Breast epithelium (tissue), 4 donors: ENCODE data around the gene THBS4. TPM values are rescaled to one million over a fixed set of nuclear protein-coding genes. Genes with fewer than 3 reads are reported as not detected.

Source experiments
- DNase-seq, 2 donors: peaks; one replicate each; pipeline ENCODE4 v3.0.0-alpha.2; 2019; ENCODE audit warnings: low spot score in 2 of 2
- H3K27ac ChIP-seq, 2 donors: fragments of 200-600 bp; sonication (generic) in 1 of 2; one replicate each; pipeline ENCODE4 v1.5.1; 2016 to 2019; ENCODE audit warnings: mild to moderate bottlenecking in 1 of 2
- H3K27me3 ChIP-seq, 2 donors: fragments of 200-600 bp; sonication (generic) in 1 of 2; one replicate each; pipeline versions ENCODE4 v1.5.1 to v1.6.0; 2017 to 2019; ENCODE audit warnings: control low read depth in 1 of 2, mild to moderate bottlenecking in 1 of 2
- H3K36me3 ChIP-seq: fragments of 200-600 bp; one replicate; pipeline ENCODE4 v1.5.1; 2019
- H3K4me1 ChIP-seq, 2 donors: fragments of 200-600 bp; sonication (generic); one replicate each; pipeline ENCODE4 v1.5.1; 2016 to 2019; ENCODE audit warnings: control low read depth in 1 of 2
- H3K4me3 ChIP-seq, 3 donors: fragments of 200-600 bp; sonication (generic); 1 replicate in 2 of 3; 2 replicates in 1 of 3; pipeline ENCODE4 v1.5.1; 2016 to 2019; ENCODE audit warnings: mild to moderate bottlenecking in 3 of 3, moderate library complexity in 2 of 3
- H3K9me3 ChIP-seq, 2 donors: fragments of 200-600 bp; sonication (generic) in 1 of 2; one replicate each; pipeline ENCODE4 v1.5.1; 2016 to 2019; ENCODE audit warnings: control low read depth in 1 of 2
- CTCF ChIP-seq, 3 donors: fragments of 450-650 bp; IDR thresholded peaks; one replicate each; pipeline ENCODE4 v1.5.1; 2016 to 2017; ENCODE audit warnings: antibody characterized with exemption in 3 of 3, mild to moderate bottlenecking in 3 of 3, moderate library complexity in 3 of 3
- POLR2A ChIP-seq: fragments of 450-650 bp; IDR thresholded peaks from one replicate; pipeline ENCODE4 v1.6.1; 2016; ENCODE audit warnings: antibody characterized with exemption, mild to moderate bottlenecking, moderate library complexity
- POLR2AphosphoS5 ChIP-seq, 3 donors: sonication (generic); formaldehyde crosslinking; IDR thresholded peaks; one replicate each; pipeline ENCODE4 v1.6.1; 2017; ENCODE audit warnings: antibody characterized with exemption in 3 of 3
- intact Hi-C: fragments of 100-400 bp; cut with DNase I; formaldehyde crosslinking; loops from one replicate; pipeline ENCODE4 v1.15.1; 2023; ENCODE audit warnings: low total_unique reads
- total RNA-seq, 3 donors: library from RNA; depleted of rRNA; stranded (reverse); fragments of >200 nt; gene quantifications; one replicate each; pipeline ENCODE4 v1.1.0, GENCODE V29; 2016

The THBS4 gene
- total RNA-seq, 3 donors from 2014 or later, result 2.0 to 6.0 (median 3.5) TPM

GRCh38 chr5:80072103-80073073, 37.2 kb downstream of the THBS4 start:
- intact Hi-C loops, result no loop called here
- Histone ChIP-seq H3K36me3 (no peaks in the 10 kb centered on the region), H3K27ac (no peak overlapping the region), H3K4me3 (no peak overlapping the region), H3K27me3 (no peaks in the 10 kb centered on the region), H3K4me1 (no peaks in the 10 kb centered on the region), H3K9me3 (no peaks in the 10 kb centered on the region)
- TF ChIP-seq POLR2A (no peak), POLR2AphosphoS5 (IDR thresholded peaks at IDR 0.05) (no peak), CTCF (IDR thresholded peaks at IDR 0.05) (no peak)
- no peak for DNase-seq

GRCh38 chr5:80076131-80077050, 41.2 kb downstream of the THBS4 start:
- DNase-seq, result no peak
- Histone ChIP-seq H3K27me3 (no peaks in the 10 kb centered on the region), H3K9me3 (no peaks in the 10 kb centered on the region), H3K36me3 (no peaks in the 10 kb centered on the region), H3K4me1 (no peaks in the 10 kb centered on the region), H3K27ac (no peak overlapping the region), H3K4me3 (no peak overlapping the region)
- no peak for TF ChIP-seq CTCF (IDR thresholded peaks at IDR 0.05)
- no peak for TF ChIP-seq POLR2A
- TF ChIP-seq POLR2AphosphoS5 (IDR thresholded peaks at IDR 0.05), result no peak
- intact Hi-C loops, result no loop called here

- Histone ChIP-seq H3K4me3 (no peak overlapping the region), H3K9me3 (no peaks in the 10 kb centered on the region), H3K4me1 (no peaks in the 10 kb centered on the region), H3K36me3 (no peaks in the 10 kb centered on the region), H3K27me3 (no peaks in the 10 kb centered on the region), H3K27ac (no peak overlapping the region)
- TF ChIP-seq POLR2A (no peak), CTCF (IDR thresholded peaks at IDR 0.05) (no peak), POLR2AphosphoS5 (IDR thresholded peaks at IDR 0.05) (no peak)
- intact Hi-C loops, result no loop called here
- DNase-seq, result no peak
These were observed 42.0 kb downstream of the THBS4 start for GRCh38 chr5:80077051-80077714.

GRCh38 chr5:80078921-80079320, 43.8 kb downstream of the THBS4 start:
- Histone ChIP-seq H3K36me3 (no peaks in the 10 kb centered on the region), H3K27ac (no peak overlapping the region), H3K27me3 (no peaks in the 10 kb centered on the region), H3K4me3 (no peak overlapping the region), H3K9me3 (no peaks in the 10 kb centered on the region), H3K4me1 (no peaks in the 10 kb centered on the region)
- intact Hi-C loops, result no loop called here
- no peak for TF ChIP-seq CTCF (IDR thresholded peaks at IDR 0.05)
- no peak for TF ChIP-seq POLR2A
- no peak for TF ChIP-seq POLR2AphosphoS5 (IDR thresholded peaks at IDR 0.05)
- DNase-seq, result no peak
